Loucy (cell line): Measurements from ENCODE around the gene SDC1.
"Not testable (repeated sequence)": the region's sequence is repeated elsewhere in the genome, so short reads cannot be mapped to it uniquely, and the experiment has no call there.

Source experiments
- H2AFZ ChIP-seq: fragments of 200-600 bp; sonication (generic); 2 replicates; pipeline ENCODE4 v1.6.0; 2016; ENCODE audit warnings: antibody characterized with exemption, mild to moderate bottlenecking, low read length, moderate library complexity
- H3F3A ChIP-seq: fragments of 200-600 bp; 2 replicates; pipeline ENCODE4 v1.6.0; 2016; ENCODE audit warnings: antibody characterized with exemption, low read depth, mild to moderate bottlenecking
- H3K27me3 ChIP-seq: fragments of 200-600 bp; sonication (generic); 2 replicates; pipeline ENCODE4 v1.6.1; 2014; ENCODE audit warnings: low read length, mild to moderate bottlenecking; ENCODE audit not compliant: insufficient read depth, poor library complexity, severe bottlenecking
- H3K36me3 ChIP-seq: fragments of 200-600 bp; sonication (generic); 2 replicates; pipeline ENCODE4 v1.6.1; 2016; ENCODE audit warnings: low read length; ENCODE audit not compliant: insufficient read depth
- H3K4me1 ChIP-seq: fragments of 200-600 bp; sonication (generic); 2 replicates; pipeline ENCODE4 v1.5.1; 2014; ENCODE audit warnings: low read length, mild to moderate bottlenecking; ENCODE audit not compliant: insufficient read depth, poor library complexity, severe bottlenecking
- H3K4me2 ChIP-seq: fragments of 200-600 bp; sonication (generic); 2 replicates; pipeline ENCODE4 v1.6.0; 2014; ENCODE audit warnings: antibody characterized with exemption, low read length, low read depth, mild to moderate bottlenecking; ENCODE audit not compliant: poor library complexity, severe bottlenecking
- H3K4me3 ChIP-seq: fragments of 200-600 bp; sonication (generic); 2 replicates; pipeline ENCODE4 v1.5.1; 2014; ENCODE audit warnings: low read length, mild to moderate bottlenecking, mixed read lengths; ENCODE audit not compliant: poor library complexity, severe bottlenecking
- H3K79me2 ChIP-seq: fragments of 200-600 bp; sonication (generic); 2 replicates; pipeline ENCODE4 v1.6.1; 2014; ENCODE audit warnings: low read length; ENCODE audit not compliant: insufficient read depth
- H3K9ac ChIP-seq: fragments of 200-600 bp; sonication (generic); 2 replicates; pipeline ENCODE4 v1.6.0; 2014; ENCODE audit warnings: mild to moderate bottlenecking, low read depth, low read length, moderate library complexity; ENCODE audit not compliant: poor library complexity, severe bottlenecking
- H3K9me2 ChIP-seq: fragments of 200-600 bp; sonication (generic); replicated peaks from 2 replicates; pipeline ENCODE4 v1.6.1; 2016; ENCODE audit warnings: low read depth, low read length, mixed read lengths
- H3K9me3 ChIP-seq: fragments of 200-600 bp; sonication (generic); 2 replicates; pipeline ENCODE4 v1.6.1; 2014; ENCODE audit warnings: mild to moderate bottlenecking, antibody characterized with exemption, low read length, low read depth; ENCODE audit not compliant: insufficient read depth
- H4K20me1 ChIP-seq: fragments of 200-600 bp; sonication (generic); 2 replicates; pipeline ENCODE4 v1.6.0; 2014; ENCODE audit warnings: antibody characterized with exemption, low read length, mild to moderate bottlenecking; ENCODE audit not compliant: insufficient read depth, poor library complexity, severe bottlenecking
- CTCF ChIP-seq: fragments of 200-600 bp; sonication (generic); conservative IDR thresholded peaks from 2 replicates; pipeline ENCODE4 v1.5.1; 2014; ENCODE audit warnings: mild to moderate bottlenecking, antibody characterized with exemption, low read length
- EZH2phosphoT487 ChIP-seq: fragments of 200-600 bp; IDR thresholded peaks from 2 replicates; pipeline ENCODE4 v1.6.1; 2018; ENCODE audit warnings: antibody characterized with exemption, mild to moderate bottlenecking, moderate library complexity, borderline replicate concordance

Gene SDC1

DNA sequence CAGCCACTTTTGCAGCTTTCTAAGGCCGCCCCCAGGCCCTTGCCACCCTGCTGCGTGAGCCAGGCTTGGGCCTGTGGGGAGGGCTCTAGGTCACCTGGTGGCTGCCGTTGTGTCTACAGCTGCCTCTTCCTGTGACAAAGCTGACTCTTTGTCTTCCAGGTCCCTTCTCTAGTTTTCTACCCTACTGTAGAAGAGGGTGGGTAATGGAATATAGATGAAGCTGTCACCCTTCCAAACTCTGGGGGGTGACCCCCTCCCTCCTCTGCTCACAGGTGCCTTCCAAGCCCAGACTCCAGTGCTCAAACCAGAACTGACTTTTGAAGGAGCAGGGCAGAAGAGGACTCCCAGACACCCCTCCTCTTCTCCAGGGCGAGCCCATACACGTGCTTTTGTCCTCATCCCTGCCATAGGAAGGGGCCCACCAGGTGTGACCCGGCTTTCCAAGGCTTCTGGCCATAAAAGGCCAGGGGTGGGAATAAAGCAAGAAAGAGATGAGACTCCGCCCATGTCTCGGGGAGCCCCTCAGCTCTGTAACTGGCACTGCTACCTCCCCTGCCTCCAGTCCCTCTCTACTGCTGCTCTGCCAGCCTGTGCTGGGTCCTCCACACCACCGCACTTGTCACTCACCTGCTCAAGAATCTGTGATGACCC, 17.9 kb upstream of the SDC1 start:
- no peaks in the 10 kb centered on the region for H4K20me1 ChIP-seq
- H3K4me3 ChIP-seq: no peak overlapping the region
- TF ChIP-seq CTCF: no peak
- no peak for TF ChIP-seq EZH2phosphoT487
- H3F3A ChIP-seq: no peaks in the 10 kb centered on the region
- H3K79me2 ChIP-seq: no peaks in the 10 kb centered on the region
- H2AFZ ChIP-seq: no peak overlapping the region
- no peaks in the 10 kb centered on the region for H3K9me3 ChIP-seq
- H3K4me1 ChIP-seq: no peaks in the 10 kb centered on the region
- H3K27me3 ChIP-seq: no peaks in the 10 kb centered on the region
- peaks cover 11% of the 10 kb centered on the region; the same call in 1 of the 2 replicates for H3K36me3 ChIP-seq
- no peak overlapping the region for H3K9ac ChIP-seq
- no peaks in the 10 kb centered on the region for H3K9me2 ChIP-seq
- no peak overlapping the region for H3K4me2 ChIP-seq

GRCh38 chr2:20241973-20242726, 17.2 kb upstream of the SDC1 start:
- H3K9me2 ChIP-seq: no peaks in the 10 kb centered on the region
- no peaks in the 10 kb centered on the region for H3K27me3 ChIP-seq
- H3K36me3 ChIP-seq: peaks cover 4% of the 10 kb centered on the region; the same call in 1 of the 2 replicates
- no peaks in the 10 kb centered on the region for H3K9me3 ChIP-seq
- no peaks in the 10 kb centered on the region for H3K4me1 ChIP-seq
- H2AFZ ChIP-seq: no peak overlapping the region
- H3K4me2 ChIP-seq: no peak overlapping the region
- H3K9ac ChIP-seq: no peak overlapping the region
- H3F3A ChIP-seq: no peaks in the 10 kb centered on the region
- H4K20me1 ChIP-seq: no peaks in the 10 kb centered on the region
- H3K79me2 ChIP-seq: no peaks in the 10 kb centered on the region
- H3K4me3 ChIP-seq: no peak overlapping the region
- TF ChIP-seq CTCF: 0 out of 2 replicates have a peak, but pooled peaks have one; percentile 21
- no peak for TF ChIP-seq EZH2phosphoT487

GRCh38 chr2:20240291-20240690, 15.4 kb upstream of the SDC1 start:
- H3K79me2 ChIP-seq: not testable (repeated sequence)

More at GRCh38 chr2:20240291-20240690, 15.4 kb upstream of the SDC1 start:
- not testable (repeated sequence) for H4K20me1 ChIP-seq, H2AFZ ChIP-seq, H3K9me2 ChIP-seq, H3K4me3 ChIP-seq, H3F3A ChIP-seq, H3K27me3 ChIP-seq, H3K4me1 ChIP-seq, H3K9ac ChIP-seq, H3K36me3 ChIP-seq, H3K4me2 ChIP-seq, H3K9me3 ChIP-seq
